Measurements from ENCODE around the gene PSMD1.

PSMD1 gene

DNA sequence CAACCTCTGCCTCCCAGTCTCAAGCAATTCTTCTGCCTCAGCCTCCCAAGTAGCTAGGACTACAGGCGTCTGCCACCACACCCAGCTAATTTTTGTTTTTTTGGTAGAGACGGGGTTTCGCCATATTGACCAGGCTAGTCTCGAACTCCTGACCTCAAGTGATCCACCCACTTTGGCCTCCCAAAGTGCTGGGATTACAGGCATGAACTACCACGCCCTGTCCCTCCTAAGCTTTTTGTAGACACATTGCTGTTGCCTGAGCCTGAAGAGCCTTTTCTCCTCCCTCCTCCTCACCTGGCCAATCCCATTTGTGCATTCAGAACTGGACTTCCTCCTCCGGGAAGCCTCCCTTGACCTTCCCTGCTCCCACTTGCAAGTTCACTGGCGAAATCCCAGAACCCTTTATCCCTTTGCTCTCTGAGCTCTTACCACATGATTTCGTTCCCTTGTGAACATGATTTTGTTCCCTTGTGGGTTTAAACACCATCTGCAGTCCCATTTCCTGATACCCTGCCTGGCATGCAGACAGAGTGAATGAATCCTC lies 16.8 kb upstream of the PSMD1 start:
- H3K36me3 ChIP-seq, result no peaks in the 10 kb centered on the region
- H3K4me3 ChIP-seq (ENCODE audit: low read depth in 1 of 2, low read length in 1 of 2), result no peak overlapping the region
- H3K27me3 ChIP-seq, result peaks cover 89% of the 10 kb centered on the region
- TF ChIP-seq, protein P1, sequence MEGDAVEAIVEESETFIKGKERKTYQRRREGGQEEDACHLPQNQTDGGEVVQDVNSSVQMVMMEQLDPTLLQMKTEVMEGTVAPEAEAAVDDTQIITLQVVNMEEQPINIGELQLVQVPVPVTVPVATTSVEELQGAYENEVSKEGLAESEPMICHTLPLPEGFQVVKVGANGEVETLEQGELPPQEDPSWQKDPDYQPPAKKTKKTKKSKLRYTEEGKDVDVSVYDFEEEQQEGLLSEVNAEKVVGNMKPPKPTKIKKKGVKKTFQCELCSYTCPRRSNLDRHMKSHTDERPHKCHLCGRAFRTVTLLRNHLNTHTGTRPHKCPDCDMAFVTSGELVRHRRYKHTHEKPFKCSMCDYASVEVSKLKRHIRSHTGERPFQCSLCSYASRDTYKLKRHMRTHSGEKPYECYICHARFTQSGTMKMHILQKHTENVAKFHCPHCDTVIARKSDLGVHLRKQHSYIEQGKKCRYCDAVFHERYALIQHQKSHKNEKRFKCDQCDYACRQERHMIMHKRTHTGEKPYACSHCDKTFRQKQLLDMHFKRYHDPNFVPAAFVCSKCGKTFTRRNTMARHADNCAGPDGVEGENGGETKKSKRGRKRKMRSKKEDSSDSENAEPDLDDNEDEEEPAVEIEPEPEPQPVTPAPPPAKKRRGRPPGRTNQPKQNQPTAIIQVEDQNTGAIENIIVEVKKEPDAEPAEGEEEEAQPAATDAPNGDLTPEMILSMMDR (IDR thresholded peaks at IDR 0.05), result no peak
- no peak overlapping the region for H3K27ac ChIP-seq
- H3K9me3 ChIP-seq, result no peaks in the 10 kb centered on the region
- H3K4me1 ChIP-seq (ENCODE audit: control insufficient read depth in 1 of 2, insufficient read depth in 1 of 2, low read depth in 1 of 2, low read length in 1 of 2), result no peaks in the 10 kb centered on the region

DNA sequence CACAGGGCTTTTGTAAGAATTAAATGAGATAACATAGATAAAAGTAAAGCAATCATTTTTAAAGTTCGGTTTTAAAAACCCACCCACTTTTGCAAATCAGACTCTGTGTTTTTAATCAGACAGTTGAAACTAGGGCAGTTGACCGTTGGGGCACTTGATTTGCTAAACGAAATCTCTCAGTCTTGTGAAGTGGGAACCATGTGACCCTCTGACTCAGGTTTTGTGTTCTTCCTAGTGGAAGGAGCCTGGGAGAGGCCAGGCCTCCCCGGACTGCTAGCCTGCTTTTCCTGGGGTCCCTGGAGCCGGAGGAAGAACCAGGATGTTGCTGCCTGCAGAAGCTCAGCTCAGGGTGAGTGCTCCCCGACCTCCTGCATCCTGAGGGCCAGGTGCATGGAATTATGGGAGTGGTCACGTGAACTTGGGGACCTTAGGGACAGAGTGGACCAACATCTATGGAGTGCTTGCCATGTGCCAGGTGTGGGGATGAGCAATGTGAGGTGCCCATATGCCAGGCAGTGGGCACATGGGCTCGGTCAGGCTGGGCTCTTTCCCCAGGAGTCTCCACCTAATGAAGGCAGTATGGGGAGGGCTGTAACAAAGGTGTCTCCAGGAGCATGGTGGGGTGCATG lies 15.5 kb upstream of the PSMD1 start:
- H3K4me3 ChIP-seq (ENCODE audit: low read depth in 1 of 2, low read length in 1 of 2), result no peak overlapping the region
- TF ChIP-seq, protein P1 (IDR thresholded peaks at IDR 0.05), result no peak
- H3K4me1 ChIP-seq (ENCODE audit: control insufficient read depth in 1 of 2, insufficient read depth in 1 of 2, low read depth in 1 of 2, low read length in 1 of 2), result no peaks in the 10 kb centered on the region
- H3K27me3 ChIP-seq, result peaks cover 79% of the 10 kb centered on the region
- no peaks in the 10 kb centered on the region for H3K9me3 ChIP-seq
- H3K27ac ChIP-seq, result no peak overlapping the region
- H3K36me3 ChIP-seq, result no peaks in the 10 kb centered on the region

DNA sequence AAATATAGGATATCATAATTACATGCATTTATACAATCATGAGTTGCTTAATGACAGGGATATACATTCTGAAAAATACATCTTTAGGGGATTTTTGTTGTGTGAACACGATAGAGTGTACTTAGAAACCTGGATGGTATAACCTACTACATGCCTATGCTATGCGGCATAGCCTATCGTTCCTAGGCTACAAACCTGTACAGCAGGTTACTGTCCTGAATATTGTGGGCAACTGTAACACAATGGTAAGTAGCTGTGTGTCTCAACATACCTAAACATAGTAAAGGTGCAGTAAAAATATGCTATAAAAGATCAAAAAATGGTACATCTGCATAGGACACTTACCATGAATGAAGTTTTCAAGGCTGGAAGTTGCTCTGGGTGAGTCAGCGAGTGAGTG lies 12.9 kb upstream of the PSMD1 start:
- no peaks in the 10 kb centered on the region for H3K4me1 ChIP-seq (ENCODE audit: control insufficient read depth in 1 of 2, insufficient read depth in 1 of 2, low read depth in 1 of 2, low read length in 1 of 2)
- no peaks in the 10 kb centered on the region for H3K36me3 ChIP-seq
- TF ChIP-seq, protein P1 (IDR thresholded peaks at IDR 0.05), result no peak
- no peaks in the 10 kb centered on the region for H3K9me3 ChIP-seq
- H3K4me3 ChIP-seq (ENCODE audit: low read depth in 1 of 2, low read length in 1 of 2), result no peak overlapping the region
- H3K27me3 ChIP-seq, result peaks cover 82% of the 10 kb centered on the region
- no peak overlapping the region for H3K27ac ChIP-seq

- TF ChIP-seq, protein P1 (IDR thresholded peaks at IDR 0.05), result no peak
These were observed 9.8 kb upstream of the PSMD1 start for GRCh38 chr2:231046916-231047273.

GRCh38 chr2:231047274-231047922 lies 9.3 kb upstream of the PSMD1 start:
- H3K4me3 ChIP-seq (ENCODE audit: low read depth in 1 of 2, low read length in 1 of 2), result no peak overlapping the region
- H3K9me3 ChIP-seq, result no peaks in the 10 kb centered on the region
- peaks cover 82% of the 10 kb centered on the region for H3K27me3 ChIP-seq
- TF ChIP-seq, protein P1 (IDR thresholded peaks at IDR 0.05), result no peak
- H3K4me1 ChIP-seq (ENCODE audit: control insufficient read depth in 1 of 2, insufficient read depth in 1 of 2, low read depth in 1 of 2, low read length in 1 of 2), result peaks cover 2% of the 10 kb centered on the region in 2 experiments
- H3K36me3 ChIP-seq, result no peaks in the 10 kb centered on the region
- H3K27ac ChIP-seq, result no peak overlapping the region

More at GRCh38 chr2:231046916-231047273, 9.8 kb upstream of the PSMD1 start:
- Histone ChIP-seq H3K36me3 (no peaks in the 10 kb centered on the region), H3K4me1 (ENCODE audit: control insufficient read depth in 1 of 2, insufficient read depth in 1 of 2, low read depth in 1 of 2, low read length in 1 of 2) (no peaks in the 10 kb centered on the region), H3K27me3 (peaks cover 82% of the 10 kb centered on the region), H3K4me3 (ENCODE audit: low read depth in 1 of 2, low read length in 1 of 2) (no peak overlapping the region), H3K9me3 (no peaks in the 10 kb centered on the region), H3K27ac (no peak overlapping the region)
